Limb (tissue), 2 donors: ENCODE measurements around the gene LEPR.
A peak's percentile ranks its signal among the peaks of the same experiment; 100 is the strongest.
"Not testable (repeated sequence)": the region's sequence is repeated elsewhere in the genome, so short reads cannot be mapped to it uniquely, and the experiment has no call there.

Source experiments
- DNase-seq, 2 donors: peaks; one replicate each; pipeline ENCODE4 v3.0.0-alpha.2; 2016; ENCODE audit errors: extremely low spot score in 2 of 2

LEPR gene

DNA sequence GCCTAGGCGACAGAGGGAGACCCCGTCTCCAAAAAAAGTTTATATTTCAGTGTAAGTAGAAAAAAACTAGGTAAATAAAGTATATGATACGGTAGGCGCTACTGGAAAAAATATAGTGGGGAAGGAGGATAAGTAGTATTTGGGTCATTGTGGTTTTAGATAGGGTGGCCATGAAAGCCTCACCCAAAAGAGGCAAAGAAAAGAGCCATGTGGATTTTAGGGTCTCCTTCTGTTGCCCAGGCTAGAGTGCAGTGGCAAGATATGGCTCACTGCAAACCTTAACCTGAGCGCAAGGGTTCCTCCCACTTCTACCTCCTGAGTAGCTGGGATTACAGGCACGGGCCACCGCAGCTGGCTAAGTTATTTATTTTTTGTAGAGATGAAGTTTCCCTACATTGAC lies 17.1 kb downstream of the LEPR start:
- DNase-seq = no peak

DNA sequence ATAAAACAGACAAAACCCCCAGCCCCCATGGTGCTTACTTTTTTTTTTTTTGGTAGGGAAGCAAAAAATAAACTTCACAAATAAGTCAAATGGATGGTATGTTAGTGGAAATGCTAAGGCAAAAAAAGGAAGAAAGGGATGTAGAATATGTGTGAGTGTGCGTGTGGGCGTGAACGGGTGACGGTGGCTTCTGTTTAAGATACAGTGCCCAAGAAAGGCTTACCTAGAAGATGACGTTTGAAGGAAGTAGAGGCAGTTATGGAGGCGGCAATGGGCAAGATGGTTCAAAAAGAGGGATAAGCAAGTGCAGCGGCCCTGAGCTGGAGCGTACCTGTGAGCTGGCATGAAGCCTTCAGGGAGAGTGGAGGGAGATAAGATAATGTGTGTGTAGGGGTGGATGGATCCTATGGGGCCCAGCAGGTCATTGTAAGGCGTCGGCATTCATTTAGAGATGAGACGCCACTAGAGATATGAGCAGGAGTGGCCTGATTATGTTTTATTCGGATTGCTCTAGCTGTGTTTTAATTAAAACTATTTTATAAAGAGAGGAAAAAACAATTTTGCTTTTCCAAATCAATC lies 19.9 kb downstream of the LEPR start:
- no peak for DNase-seq

- no peak for DNase-seq
Observed at GRCh38 chr1:65440915-65441314, 20.4 kb downstream of the LEPR start.

DNA sequence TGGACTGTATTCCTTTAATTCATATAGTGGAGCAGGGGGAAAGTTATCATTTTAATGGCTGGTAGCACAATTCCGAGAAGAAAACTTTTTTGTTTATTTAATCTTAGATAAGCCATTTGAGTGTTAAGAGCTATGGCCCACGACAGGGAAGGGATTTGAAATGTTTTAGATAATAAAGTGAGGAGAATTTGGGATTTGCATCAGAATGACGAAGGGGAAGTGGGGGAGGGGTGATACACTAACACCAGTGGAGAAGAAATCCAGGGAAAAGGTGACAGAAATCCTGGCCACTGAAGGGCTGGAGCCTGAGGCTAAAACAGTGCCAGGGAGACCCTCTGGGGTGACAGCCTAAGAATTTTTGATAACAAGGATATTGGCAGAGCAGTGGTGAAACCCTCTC lies 21.0 kb downstream of the LEPR start:
- no peak for DNase-seq

GRCh38 chr1:65442442-65442841 lies 22.0 kb downstream of the LEPR start:
- DNase-seq = no peak

DNA sequence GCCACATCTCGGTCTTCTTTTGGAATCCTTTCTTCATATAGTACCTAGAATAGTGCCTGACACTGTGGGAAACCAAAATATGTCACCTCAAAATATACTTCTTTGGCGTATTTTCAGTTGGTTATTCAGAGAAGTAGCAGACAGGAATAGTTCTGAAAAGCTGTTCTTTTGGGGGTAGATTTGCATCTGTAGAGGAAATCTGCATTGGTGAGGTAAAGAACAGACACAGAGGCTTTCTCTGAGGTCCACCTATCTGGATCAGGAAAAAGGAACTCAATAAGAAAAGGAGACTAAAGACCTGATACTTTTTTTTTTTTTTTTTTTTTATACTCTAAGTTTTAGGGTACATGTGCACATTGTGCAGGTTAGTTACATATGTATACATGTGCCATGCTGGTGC lies 23.2 kb downstream of the LEPR start:
- no peak for DNase-seq

DNA sequence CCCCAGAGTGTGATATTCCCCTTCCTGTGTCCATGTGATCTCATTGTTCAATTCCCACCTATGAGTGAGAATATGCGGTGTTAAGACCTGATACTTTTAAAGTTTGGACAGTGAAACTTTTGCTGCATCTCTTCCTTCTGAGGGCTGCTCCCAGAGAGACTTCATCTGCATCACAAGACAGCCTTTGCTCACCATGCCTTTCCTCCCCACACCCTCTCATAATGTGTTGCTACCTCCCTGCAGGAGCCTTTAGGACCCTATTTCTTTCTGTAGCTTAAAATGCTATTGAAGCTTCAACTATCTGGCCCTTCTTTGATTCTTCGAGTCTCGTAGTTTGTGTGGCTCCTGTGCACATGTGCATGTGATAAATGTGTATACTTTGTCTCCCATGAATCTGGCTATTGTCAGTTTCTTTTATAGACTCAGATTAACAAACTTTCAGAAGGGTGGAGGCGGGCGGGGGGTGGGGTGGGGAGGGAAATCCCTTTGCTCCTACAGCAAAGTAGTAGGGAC lies 23.7 kb downstream of the LEPR start:
- no peak for DNase-seq

- DNase-seq = no peak
Observed at GRCh38 chr1:65445837-65446236, 25.4 kb downstream of the LEPR start.

GRCh38 chr1:65449214-65449823 lies 28.9 kb downstream of the LEPR start:
- no peak for DNase-seq

GRCh38 chr1:65455678-65456077 lies 35.2 kb downstream of the LEPR start:
- DNase-seq = not testable (repeated sequence)

DNA sequence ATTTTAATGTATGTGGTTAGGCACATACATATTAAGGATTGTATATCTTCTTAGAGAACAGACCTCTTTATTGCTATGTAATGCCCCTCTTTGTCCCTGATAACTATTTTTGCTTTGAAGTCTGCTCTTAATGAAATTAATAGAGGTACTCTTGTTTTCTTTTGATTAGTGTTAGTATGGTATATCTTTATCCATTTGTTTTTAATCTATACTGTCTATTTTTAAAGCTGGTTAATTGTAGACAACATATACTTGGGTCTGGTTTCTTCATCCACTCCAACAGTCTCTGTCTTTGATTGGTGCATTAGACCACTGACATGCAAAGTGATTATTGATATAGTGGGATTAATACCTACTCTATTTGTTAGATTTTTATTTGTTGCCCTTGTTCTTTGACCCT lies 36.0 kb downstream of the LEPR start:
- no peak for DNase-seq

DNA sequence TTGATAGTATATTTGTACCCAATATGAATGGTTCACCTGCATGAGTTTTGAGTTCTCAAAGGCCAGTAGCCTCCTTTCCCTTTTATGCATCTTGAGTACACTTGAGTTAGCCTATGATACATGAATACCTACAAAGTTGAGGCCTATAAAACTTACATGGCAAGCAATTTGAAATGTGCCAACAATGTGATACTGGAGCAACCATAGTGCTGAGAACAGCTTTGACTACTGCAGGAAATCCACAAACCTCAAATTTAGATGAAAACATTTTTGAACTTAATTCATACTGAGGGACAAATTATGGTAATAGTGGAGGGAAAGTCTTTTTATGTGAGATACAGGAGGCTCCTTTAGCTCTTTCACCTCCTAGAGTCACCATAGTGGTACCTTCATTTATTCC lies 37.4 kb downstream of the LEPR start:
- DNase-seq = no peak

DNA sequence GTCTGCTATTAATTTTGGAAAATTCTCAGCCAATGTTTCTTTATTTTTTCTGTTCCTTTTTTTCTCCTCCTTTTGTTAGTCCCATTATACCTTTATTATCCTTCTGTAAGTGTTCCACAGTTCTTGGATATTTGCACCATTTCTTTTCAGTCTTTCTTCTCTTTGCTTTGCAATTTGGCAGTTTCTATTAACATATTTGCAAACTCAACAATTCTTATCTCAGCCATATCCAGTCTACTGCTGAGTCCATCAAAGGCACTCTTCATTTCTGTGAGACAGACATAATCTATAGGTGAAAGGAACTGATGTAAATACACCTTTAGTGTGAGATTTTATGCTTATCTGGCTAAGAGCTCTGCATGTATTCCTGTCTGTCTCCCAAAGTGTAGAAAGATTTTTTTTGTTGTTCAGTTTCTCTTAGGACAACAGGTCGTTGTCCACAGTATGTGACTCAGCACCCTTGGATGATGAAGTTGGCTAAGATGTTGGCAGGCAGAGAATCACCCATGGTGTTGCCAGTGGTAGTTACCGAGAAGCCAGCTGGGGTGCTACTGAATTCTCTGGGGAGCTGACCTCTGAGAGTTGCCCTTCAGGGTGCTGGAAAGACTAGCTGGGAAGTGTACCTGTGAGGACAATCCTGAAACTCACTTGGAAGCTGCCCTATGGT lies 38.4 kb downstream of the LEPR start:
- DNase-seq = no peak

DNA sequence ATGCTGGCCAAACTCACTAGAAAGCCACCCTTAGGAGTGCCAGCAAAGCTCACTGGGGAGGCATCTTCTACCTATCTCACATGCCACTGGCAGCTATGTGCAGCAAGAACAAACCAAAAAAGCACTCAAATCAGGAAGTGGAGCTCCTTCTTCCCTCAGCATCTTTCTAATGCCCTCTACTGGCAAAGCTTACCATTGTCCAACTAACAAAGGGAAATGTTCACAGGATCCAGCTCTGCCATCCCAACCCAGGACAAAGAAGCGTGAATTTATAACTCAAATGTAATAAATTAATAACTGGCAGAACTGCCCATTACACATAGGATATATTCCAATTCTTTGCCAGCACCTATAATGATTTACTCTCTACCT lies 38.9 kb downstream of the LEPR start:
- DNase-seq = no peak

DNA sequence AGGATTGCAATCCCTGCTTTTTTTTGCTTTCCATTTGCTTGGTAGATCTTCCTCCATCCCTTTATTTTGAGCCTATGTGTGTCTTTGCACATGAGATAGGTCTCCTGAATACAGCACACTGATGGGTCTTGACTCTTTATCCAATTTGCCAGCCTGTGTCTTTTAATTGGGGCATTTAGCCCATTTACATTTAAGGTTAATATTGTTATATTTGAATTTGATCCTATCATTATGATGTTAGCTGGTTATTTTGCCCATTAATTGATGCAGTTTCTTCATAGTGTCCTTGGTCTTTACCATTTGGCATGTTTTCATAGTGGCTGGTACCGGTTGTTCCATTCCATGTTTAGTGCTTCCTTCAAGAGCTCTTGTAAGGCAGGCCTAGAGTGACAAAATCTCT lies 45.4 kb downstream of the LEPR start:
- not testable (repeated sequence) for DNase-seq

DNA sequence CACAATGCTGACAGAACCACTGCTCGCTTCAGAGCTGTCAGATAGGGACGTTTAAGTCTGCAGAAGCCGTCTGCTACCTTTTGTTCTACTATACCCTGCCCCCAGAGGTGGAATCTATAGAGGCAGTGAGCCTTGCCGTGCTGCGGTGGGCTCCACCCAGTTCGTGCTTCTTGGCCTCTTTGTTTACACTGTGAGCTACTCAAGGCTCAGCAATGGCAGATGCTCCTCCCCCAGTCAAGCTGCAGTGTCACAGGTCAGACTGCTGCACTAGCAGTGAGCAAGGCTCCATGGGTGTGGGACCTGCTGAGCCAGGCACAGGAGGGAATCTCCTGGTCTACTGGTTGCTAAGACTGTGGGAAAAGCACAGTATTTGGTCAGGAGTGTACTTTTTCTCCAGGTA lies 47.1 kb downstream of the LEPR start:
- DNase-seq = no peak

GRCh38 chr1:65469126-65469888 lies 48.8 kb downstream of the LEPR start:
- DNase-seq = no peak

GRCh38 chr1:65469889-65470340 lies 49.4 kb downstream of the LEPR start:
- peak; percentile 45 to 58 for DNase-seq
